ENCODE measurements around the gene PUM2. TPM values are rescaled to one million over a fixed set of nuclear protein-coding genes. Genes with fewer than 3 reads are reported as not detected.

PUM2 gene
- total and polyA plus RNA-seq, 2 of the 13 experiments (the other 11 are each of a cell fraction or from before 2014, with no cell fraction given) = 69.6 to 69.8 TPM

GRCh38 chr2:20326163-20326780, 24.4 kb downstream of the PUM2 start:
- ATAC-seq = peak; percentile 95
- peaks cover 22 to 53% of the 10 kb centered on the region in 2 experiments for H3K36me3 ChIP-seq (replicated peaks in 1 of 2; ENCODE audit: control insufficient read depth in 1 of 2, insufficient read depth in 2 of 2, low read length in 2 of 2)
- CTCF ChIA-PET (ENCODE audit: low intra/inter-chr PET ratio, low total read pairs) = no interaction called here
- TF ChIP-seq ZSCAN9 (CRISPR knock-in tag; IDR thresholded peaks at IDR 0.05; ENCODE audit: borderline replicate concordance) (0 out of 2 replicates have a peak, but pooled peaks have one; percentile 26), RNF219 (CRISPR knock-in tag; IDR thresholded peaks at IDR 0.05) (no peak), SMC3 (IDR thresholded peaks at IDR 0.05; ENCODE audit: low read length) (peak; percentile 67; the same call in 1 of the 2 replicates), RAD21 (CRISPR knock-in tag; IDR thresholded peaks at IDR 0.05) (peak; percentile 15; the same call in 1 of the 2 replicates), SAP130 (CRISPR knock-in tag; IDR thresholded peaks at IDR 0.05; ENCODE audit: low read depth) (peak; percentile 46), IKZF4 (CRISPR knock-in tag; IDR thresholded peaks at IDR 0.05; ENCODE audit: borderline replicate concordance, low read depth, not compliant biosample characterization) (no peak), SP1 (IDR thresholded peaks at IDR 0.05) (no peak), SP1 (CRISPR knock-in tag; IDR thresholded peaks at IDR 0.05) (0 out of 2 replicates have a peak, but pooled peaks have one; percentile 17)
- TF ChIP-seq, protein P1, sequence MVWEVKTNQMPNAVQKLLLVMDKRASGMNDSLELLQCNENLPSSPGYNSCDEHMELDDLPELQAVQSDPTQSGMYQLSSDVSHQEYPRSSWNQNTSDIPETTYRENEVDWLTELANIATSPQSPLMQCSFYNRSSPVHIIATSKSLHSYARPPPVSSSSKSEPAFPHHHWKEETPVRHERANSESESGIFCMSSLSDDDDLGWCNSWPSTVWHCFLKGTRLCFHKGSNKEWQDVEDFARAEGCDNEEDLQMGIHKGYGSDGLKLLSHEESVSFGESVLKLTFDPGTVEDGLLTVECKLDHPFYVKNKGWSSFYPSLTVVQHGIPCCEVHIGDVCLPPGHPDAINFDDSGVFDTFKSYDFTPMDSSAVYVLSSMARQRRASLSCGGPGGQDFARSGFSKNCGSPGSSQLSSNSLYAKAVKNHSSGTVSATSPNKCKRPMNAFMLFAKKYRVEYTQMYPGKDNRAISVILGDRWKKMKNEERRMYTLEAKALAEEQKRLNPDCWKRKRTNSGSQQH (CRISPR knock-in tag; IDR thresholded peaks at IDR 0.05; ENCODE audit: low read depth) = no peak
- TF ChIP-seq, protein P2, sequence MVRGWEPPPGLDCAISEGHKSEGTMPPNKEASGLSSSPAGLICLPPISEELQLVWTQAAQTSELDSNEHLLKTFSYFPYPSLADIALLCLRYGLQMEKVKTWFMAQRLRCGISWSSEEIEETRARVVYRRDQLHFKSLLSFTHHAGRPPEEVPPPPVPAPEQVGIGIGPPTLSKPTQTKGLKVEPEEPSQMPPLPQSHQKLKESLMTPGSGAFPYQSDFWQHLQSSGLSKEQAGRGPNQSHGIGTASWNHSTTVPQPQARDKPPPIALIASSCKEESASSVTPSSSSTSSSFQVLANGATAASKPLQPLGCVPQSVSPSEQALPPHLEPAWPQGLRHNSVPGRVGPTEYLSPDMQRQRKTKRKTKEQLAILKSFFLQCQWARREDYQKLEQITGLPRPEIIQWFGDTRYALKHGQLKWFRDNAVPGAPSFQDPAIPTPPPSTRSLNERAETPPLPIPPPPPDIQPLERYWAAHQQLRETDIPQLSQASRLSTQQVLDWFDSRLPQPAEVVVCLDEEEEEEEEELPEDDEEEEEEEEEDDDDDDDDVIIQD (CRISPR knock-in tag; IDR thresholded peaks at IDR 0.05; ENCODE audit: low read depth) = 0 out of 2 replicates have a peak, but pooled peaks have one; percentile 36
- TF ChIP-seq, protein P3, sequence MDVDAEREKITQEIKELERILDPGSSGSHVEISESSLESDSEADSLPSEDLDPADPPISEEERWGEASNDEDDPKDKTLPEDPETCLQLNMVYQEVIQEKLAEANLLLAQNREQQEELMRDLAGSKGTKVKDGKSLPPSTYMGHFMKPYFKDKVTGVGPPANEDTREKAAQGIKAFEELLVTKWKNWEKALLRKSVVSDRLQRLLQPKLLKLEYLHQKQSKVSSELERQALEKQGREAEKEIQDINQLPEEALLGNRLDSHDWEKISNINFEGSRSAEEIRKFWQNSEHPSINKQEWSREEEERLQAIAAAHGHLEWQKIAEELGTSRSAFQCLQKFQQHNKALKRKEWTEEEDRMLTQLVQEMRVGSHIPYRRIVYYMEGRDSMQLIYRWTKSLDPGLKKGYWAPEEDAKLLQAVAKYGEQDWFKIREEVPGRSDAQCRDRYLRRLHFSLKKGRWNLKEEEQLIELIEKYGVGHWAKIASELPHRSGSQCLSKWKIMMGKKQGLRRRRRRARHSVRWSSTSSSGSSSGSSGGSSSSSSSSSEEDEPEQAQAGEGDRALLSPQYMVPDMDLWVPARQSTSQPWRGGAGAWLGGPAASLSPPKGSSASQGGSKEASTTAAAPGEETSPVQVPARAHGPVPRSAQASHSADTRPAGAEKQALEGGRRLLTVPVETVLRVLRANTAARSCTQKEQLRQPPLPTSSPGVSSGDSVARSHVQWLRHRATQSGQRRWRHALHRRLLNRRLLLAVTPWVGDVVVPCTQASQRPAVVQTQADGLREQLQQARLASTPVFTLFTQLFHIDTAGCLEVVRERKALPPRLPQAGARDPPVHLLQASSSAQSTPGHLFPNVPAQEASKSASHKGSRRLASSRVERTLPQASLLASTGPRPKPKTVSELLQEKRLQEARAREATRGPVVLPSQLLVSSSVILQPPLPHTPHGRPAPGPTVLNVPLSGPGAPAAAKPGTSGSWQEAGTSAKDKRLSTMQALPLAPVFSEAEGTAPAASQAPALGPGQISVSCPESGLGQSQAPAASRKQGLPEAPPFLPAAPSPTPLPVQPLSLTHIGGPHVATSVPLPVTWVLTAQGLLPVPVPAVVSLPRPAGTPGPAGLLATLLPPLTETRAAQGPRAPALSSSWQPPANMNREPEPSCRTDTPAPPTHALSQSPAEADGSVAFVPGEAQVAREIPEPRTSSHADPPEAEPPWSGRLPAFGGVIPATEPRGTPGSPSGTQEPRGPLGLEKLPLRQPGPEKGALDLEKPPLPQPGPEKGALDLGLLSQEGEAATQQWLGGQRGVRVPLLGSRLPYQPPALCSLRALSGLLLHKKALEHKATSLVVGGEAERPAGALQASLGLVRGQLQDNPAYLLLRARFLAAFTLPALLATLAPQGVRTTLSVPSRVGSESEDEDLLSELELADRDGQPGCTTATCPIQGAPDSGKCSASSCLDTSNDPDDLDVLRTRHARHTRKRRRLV (CRISPR knock-in tag; IDR thresholded peaks at IDR 0.05) = no peak

More at GRCh38 chr2:20326163-20326780, 24.4 kb downstream of the PUM2 start:
- intact Hi-C loops (cut with micrococcal nuclease; ENCODE audit: unreplicated experiment) = loop anchor here (1.0 kb wide), 1 partner anchor 25 kb away; no protein-coding TSS in a partner anchor
- Histone ChIP-seq H3K4me3 (replicated peaks in 1 of 3; ENCODE audit: insufficient read depth in 1 of 3, low read depth in 2 of 3, low read length in 3 of 3) (no peak overlapping the region), H3K27ac (ENCODE audit: extremely low read length, insufficient read depth, low read length) (no peak overlapping the region), H3K4me1 (ENCODE audit: insufficient read depth, low read length) (peaks cover 24% of the 10 kb centered on the region), H3K4me2 (ENCODE audit: low read depth, low read length) (no peak overlapping the region), H3K9ac (ENCODE audit: insufficient read depth, low read depth, low read length) (no peak overlapping the region), H4K20me1 (ENCODE audit: insufficient read depth, low read length) (peaks cover 74% of the 10 kb centered on the region), H3K79me2 (ENCODE audit: insufficient read depth, low read length) (peaks cover 99% of the 10 kb centered on the region), H3K9me3 (ENCODE audit: low read length) (peaks cover 7% of the 10 kb centered on the region), H3K27me3 (ENCODE audit: control insufficient read depth in 1 of 2, insufficient read depth in 2 of 2, low read length in 2 of 2) (no peaks in the 10 kb centered on the region), H2AFZ (ENCODE audit: low read length) (no peak overlapping the region)
- WGBS (ENCODE audit: low lambda C conversion rate) = 68% methylated on average over 4 of the region's 4 CpGs
- POLR2A ChIA-PET = interaction anchor here (1.1 to 1.2 kb wide), 2 partner anchors 10 to 26 kb away, joined by 3 to 5 read pairs; no protein-coding TSS in a partner anchor
- in situ Hi-C loops (cut with HindIII; ENCODE audit: extremely low pct_ligation_motif_present, low pct_unique_long_range_greater_than_20kb) = no loop called here
- peak; percentile 58 for DNase-seq (ENCODE audit: low spot score)
- no TSS peak for BruUV-seq (replicated peaks)
- peak; percentile 67 for FAIRE-seq
